ENCODE results near the gene MEGF11.

- TF ChIP-seq POLR2AphosphoS5 (IDR thresholded peaks at IDR 0.05; ENCODE audit: borderline replicate concordance, low read depth, low read length) = no peak
- no peak for TF ChIP-seq EZH2 (IDR thresholded peaks at IDR 0.05)
- TF ChIP-seq FOXP2 (optimal IDR thresholded peaks at IDR 0.05; ENCODE audit: control extremely low read depth, extremely low read length, insufficient read depth) = no peak
Observed at GRCh38 chr15:65909831-65910230, 343.7 kb downstream of the MEGF11 start.
